ENCODE measurements around the gene TMEM130.
A peak's percentile ranks its signal among the peaks of the same experiment; 100 is the strongest.
"Not testable (repeated sequence)": the region's sequence is repeated elsewhere in the genome, so short reads cannot be mapped to it uniquely, and the experiment has no call there.

The TMEM130 gene

DNA sequence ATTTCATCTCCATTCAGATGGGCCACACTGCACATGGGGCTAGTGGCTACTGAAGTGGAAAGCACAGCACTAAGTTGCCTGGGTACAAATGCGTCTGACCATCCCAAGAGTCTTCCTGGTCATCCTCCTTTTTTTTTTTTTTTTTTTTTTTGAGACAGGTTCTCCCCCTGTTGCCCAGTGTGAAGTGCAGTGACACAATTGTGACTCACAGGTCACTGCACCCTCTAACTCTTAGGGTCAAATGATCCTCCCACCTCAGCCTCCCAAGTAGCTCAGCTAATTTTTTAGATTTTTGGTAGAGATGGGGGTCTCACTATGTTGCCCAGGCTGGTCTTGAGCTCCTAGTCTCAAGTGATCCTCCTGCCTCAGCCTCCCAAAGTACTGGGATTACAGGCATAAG, 5.1 kb upstream of the TMEM130 start:
- no peak for ATAC-seq (ENCODE audit: insufficient read depth, low read depth)
- H2AFZ ChIP-seq (ENCODE audit: low read depth, low read length): no peak overlapping the region
- peaks cover 9% of the 10 kb centered on the region for H4K20me1 ChIP-seq (ENCODE audit: insufficient read depth, low read length)
- no peak for DNase-seq
- no peak overlapping the region for H3K4me3 ChIP-seq (ENCODE audit: low read depth in 1 of 2, low read length in 2 of 2)
- H3K4me2 ChIP-seq (ENCODE audit: insufficient read depth, low read length): no peak overlapping the region
- H3K36me3 ChIP-seq (ENCODE audit: insufficient read depth, low read length): no peaks in the 10 kb centered on the region; the same call in 1 of the 2 replicates
- no peaks in the 10 kb centered on the region for H3K27me3 ChIP-seq (ENCODE audit: insufficient read depth, low read length, poor library complexity)
- no peak overlapping the region for H3K9ac ChIP-seq (ENCODE audit: low read depth, low read length)
- peaks cover 16% of the 10 kb centered on the region for H3K79me2 ChIP-seq (ENCODE audit: insufficient read depth, low read length)
- H3K9me3 ChIP-seq (ENCODE audit: insufficient read depth, low read length, severe bottlenecking): no peaks in the 10 kb centered on the region
- no peak overlapping the region for H3K27ac ChIP-seq (ENCODE audit: low read length)
- peaks cover 26% of the 10 kb centered on the region for H3K4me1 ChIP-seq (ENCODE audit: insufficient read depth, low read length)
- TF ChIP-seq EZH2 (IDR thresholded peaks at IDR 0.05; ENCODE audit: borderline replicate concordance, low read depth, low read length, severe bottlenecking): no peak
- TF ChIP-seq, protein P1, sequence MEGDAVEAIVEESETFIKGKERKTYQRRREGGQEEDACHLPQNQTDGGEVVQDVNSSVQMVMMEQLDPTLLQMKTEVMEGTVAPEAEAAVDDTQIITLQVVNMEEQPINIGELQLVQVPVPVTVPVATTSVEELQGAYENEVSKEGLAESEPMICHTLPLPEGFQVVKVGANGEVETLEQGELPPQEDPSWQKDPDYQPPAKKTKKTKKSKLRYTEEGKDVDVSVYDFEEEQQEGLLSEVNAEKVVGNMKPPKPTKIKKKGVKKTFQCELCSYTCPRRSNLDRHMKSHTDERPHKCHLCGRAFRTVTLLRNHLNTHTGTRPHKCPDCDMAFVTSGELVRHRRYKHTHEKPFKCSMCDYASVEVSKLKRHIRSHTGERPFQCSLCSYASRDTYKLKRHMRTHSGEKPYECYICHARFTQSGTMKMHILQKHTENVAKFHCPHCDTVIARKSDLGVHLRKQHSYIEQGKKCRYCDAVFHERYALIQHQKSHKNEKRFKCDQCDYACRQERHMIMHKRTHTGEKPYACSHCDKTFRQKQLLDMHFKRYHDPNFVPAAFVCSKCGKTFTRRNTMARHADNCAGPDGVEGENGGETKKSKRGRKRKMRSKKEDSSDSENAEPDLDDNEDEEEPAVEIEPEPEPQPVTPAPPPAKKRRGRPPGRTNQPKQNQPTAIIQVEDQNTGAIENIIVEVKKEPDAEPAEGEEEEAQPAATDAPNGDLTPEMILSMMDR (IDR thresholded peaks at IDR 0.05; ENCODE audit: borderline replicate concordance, extremely low read depth, low read length, poor library complexity, severe bottlenecking): no peak

DNA sequence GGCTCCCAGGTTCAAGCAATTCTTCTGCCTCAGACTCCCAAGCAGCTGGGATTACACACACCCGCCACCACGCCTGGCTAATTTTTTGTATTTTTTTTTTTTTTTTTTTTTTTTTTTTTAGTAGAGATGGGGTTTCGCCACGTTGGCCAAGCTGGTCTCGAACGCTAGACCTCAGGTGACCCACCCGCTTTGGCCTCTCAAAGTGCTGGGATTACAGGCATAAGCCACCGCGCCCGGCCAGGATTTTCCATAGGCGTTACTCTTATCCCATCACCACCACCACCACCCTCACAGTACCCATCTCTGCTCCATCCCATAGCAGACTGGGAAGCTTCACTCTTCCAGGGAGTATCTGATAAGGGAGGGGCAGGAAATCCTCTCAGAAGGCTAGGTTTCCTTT, 3.8 kb upstream of the TMEM130 start:
- DNase-seq; H3K79me2 ChIP-seq (ENCODE audit: insufficient read depth, low read length); H3K4me3 ChIP-seq (ENCODE audit: low read depth in 1 of 2, low read length in 2 of 2); H3K4me2 ChIP-seq (ENCODE audit: insufficient read depth, low read length); H3K9me3 ChIP-seq (ENCODE audit: insufficient read depth, low read length, severe bottlenecking); H3K9ac ChIP-seq (ENCODE audit: low read depth, low read length); H4K20me1 ChIP-seq (ENCODE audit: insufficient read depth, low read length); H3K36me3 ChIP-seq (ENCODE audit: insufficient read depth, low read length); H3K27me3 ChIP-seq (ENCODE audit: insufficient read depth, low read length, poor library complexity); ATAC-seq (ENCODE audit: insufficient read depth, low read depth); H2AFZ ChIP-seq (ENCODE audit: low read depth, low read length); H3K27ac ChIP-seq (ENCODE audit: low read length): not testable (repeated sequence)
- H3K4me1 ChIP-seq (ENCODE audit: insufficient read depth, low read length): peaks cover 18% of the 10 kb centered on the region

DNA sequence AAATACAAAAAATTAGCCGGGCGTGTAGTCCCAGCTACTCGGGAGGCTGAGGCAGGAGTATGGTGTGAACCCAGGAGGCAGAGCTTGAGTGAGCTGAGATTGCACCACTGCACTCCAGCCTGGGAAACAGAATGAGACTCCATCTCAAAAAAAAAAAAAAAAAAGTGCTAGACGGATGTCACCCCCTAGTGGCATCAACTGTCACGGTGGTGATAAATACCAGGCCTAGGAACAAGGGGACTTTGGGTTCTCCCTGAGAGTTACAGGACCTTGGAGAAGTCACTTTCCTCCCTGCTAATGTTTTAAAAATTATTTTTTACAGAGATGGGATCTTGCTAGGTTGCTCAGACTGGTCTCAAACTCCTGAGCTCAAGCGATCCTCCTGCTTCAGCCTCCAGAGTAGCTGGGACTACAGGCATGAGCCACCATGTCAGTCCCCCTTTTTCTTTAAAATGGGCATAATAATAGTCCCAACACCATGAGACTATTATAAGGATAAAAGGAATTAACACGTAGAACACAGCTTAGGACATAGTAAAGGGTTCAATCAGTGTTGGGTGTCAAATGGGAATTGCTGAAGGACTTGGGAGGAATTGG, 2.6 kb upstream of the TMEM130 start:
- Histone ChIP-seq H3K27me3 (ENCODE audit: insufficient read depth, low read length, poor library complexity) (no peaks in the 10 kb centered on the region), H3K4me2 (ENCODE audit: insufficient read depth, low read length) (no peak overlapping the region), H4K20me1 (ENCODE audit: insufficient read depth, low read length) (no peaks in the 10 kb centered on the region), H3K4me3 (ENCODE audit: low read depth in 1 of 2, low read length in 2 of 2) (no peak overlapping the region), H3K9ac (ENCODE audit: low read depth, low read length) (no peak overlapping the region), H3K79me2 (ENCODE audit: insufficient read depth, low read length) (no peaks in the 10 kb centered on the region), H3K9me3 (ENCODE audit: insufficient read depth, low read length, severe bottlenecking) (no peaks in the 10 kb centered on the region), H3K36me3 (ENCODE audit: insufficient read depth, low read length) (no peaks in the 10 kb centered on the region), H2AFZ (ENCODE audit: low read depth, low read length) (no peak overlapping the region), H3K27ac (ENCODE audit: low read length) (no peak overlapping the region), H3K4me1 (ENCODE audit: insufficient read depth, low read length) (peaks cover 13% of the 10 kb centered on the region)
- TF ChIP-seq, protein P1 (IDR thresholded peaks at IDR 0.05; ENCODE audit: borderline replicate concordance, extremely low read depth, low read length, poor library complexity, severe bottlenecking): peak; percentile 60
- no peak for TF ChIP-seq EZH2 (IDR thresholded peaks at IDR 0.05; ENCODE audit: borderline replicate concordance, low read depth, low read length, severe bottlenecking)
- DNase-seq: peak; percentile 47
- ATAC-seq (ENCODE audit: insufficient read depth, low read depth): peak; percentile 43; the same call in 1 of the 3 replicates

DNA sequence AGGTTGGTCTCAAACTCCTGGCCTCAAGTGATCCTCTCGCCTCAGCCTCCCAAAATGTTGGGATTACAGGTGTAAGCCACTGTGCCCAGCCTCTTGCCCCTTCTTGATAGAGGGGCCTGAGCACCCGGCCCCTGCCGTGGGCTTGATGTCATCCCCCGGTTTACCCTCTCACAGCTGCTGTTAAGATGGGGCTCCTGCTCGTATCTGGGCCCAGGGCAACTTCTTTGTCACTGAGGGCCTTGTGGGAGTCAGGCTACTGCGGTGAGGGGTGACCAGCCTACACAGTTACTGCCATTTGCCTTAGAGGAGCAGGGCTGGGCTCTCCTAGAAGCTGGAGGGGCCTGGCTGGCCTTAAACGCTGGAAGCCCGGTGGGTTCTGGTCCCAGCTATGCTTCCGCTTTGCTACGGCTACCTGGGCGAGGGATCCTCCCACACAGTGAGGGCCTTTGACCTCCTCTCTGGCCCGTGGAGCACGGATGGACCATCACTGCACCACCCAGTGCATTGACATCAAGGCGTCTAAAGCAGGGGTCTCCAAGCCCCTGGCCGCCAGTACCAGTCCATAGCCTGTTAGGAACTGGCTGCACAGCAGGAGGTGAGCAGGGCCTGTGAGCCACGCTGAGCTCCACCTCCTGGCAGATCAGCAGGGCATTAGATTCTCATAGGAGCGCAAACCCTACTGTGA, 1.1 kb upstream of the TMEM130 start:
- H3K27ac ChIP-seq (ENCODE audit: low read length): no peak overlapping the region
- H3K4me3 ChIP-seq (ENCODE audit: low read depth in 1 of 2, low read length in 2 of 2): peak overlapping the region in 1 of 2 experiments; percentile 24; a peak in 1 of 4 replicates
- no peaks in the 10 kb centered on the region for H3K36me3 ChIP-seq (ENCODE audit: insufficient read depth, low read length)
- no peaks in the 10 kb centered on the region for H3K27me3 ChIP-seq (ENCODE audit: insufficient read depth, low read length, poor library complexity)
- TF ChIP-seq EZH2 (IDR thresholded peaks at IDR 0.05; ENCODE audit: borderline replicate concordance, low read depth, low read length, severe bottlenecking): no peak
- TF ChIP-seq, protein P1 (IDR thresholded peaks at IDR 0.05; ENCODE audit: borderline replicate concordance, extremely low read depth, low read length, poor library complexity, severe bottlenecking): no peak
- peak overlapping the region; percentile 46 for H3K4me2 ChIP-seq (ENCODE audit: insufficient read depth, low read length)
- ATAC-seq (ENCODE audit: insufficient read depth, low read depth) (no peak), DNase-seq (no peak)
- no peaks in the 10 kb centered on the region for H3K79me2 ChIP-seq (ENCODE audit: insufficient read depth, low read length)
- H3K4me1 ChIP-seq (ENCODE audit: insufficient read depth, low read length): peaks cover 13% of the 10 kb centered on the region
- no peaks in the 10 kb centered on the region for H3K9me3 ChIP-seq (ENCODE audit: insufficient read depth, low read length, severe bottlenecking)
- no peaks in the 10 kb centered on the region for H4K20me1 ChIP-seq (ENCODE audit: insufficient read depth, low read length)
- no peak overlapping the region for H2AFZ ChIP-seq (ENCODE audit: low read depth, low read length)
- H3K9ac ChIP-seq (ENCODE audit: low read depth, low read length): no peak overlapping the region; the same call in 1 of the 2 replicates

Measured in DND-41 (cell line).